NT2/D1 (cell line): ENCODE measurements around the gene MTOR.
A peak's percentile ranks its signal among the peaks of the same experiment; 100 is the strongest.

ENCODE experiments used
- DNase-seq: peaks from one replicate; pipeline ENCODE4 v3.0.0-alpha.2; 2011; ENCODE audit warnings: low read depth, low spot score
- H3K27me3 ChIP-seq: 2 replicates; pipeline ENCODE4 v1.6.0; 2011; ENCODE audit warnings: mild to moderate bottlenecking; ENCODE audit not compliant: insufficient read length, insufficient read depth
- H3K36me3 ChIP-seq: 2 replicates; pipeline ENCODE4 v1.6.1; 2011; ENCODE audit warnings: mild to moderate bottlenecking, low read length, mixed read lengths; ENCODE audit not compliant: insufficient read depth, insufficient read length
- H3K4me1 ChIP-seq: 2 replicates; pipeline ENCODE4 v1.5.1; 2011; ENCODE audit not compliant: insufficient read depth, insufficient read length
- H3K4me3 ChIP-seq: 2 replicates; pipeline ENCODE4 v1.5.1; 2011; ENCODE audit warnings: low read depth; ENCODE audit not compliant: insufficient read length
- H3K9ac ChIP-seq: 2 replicates; pipeline ENCODE4 v1.6.0; 2011; ENCODE audit warnings: low read depth; ENCODE audit not compliant: insufficient read length
- H3K9me3 ChIP-seq: 2 replicates; pipeline ENCODE4 v1.5.1; 2011; ENCODE audit warnings: mild to moderate bottlenecking, low read length; ENCODE audit not compliant: insufficient read depth
- SUZ12 ChIP-seq: IDR thresholded peaks from 2 replicates; pipeline ENCODE4 v1.6.1; 2011; ENCODE audit not compliant: insufficient read length, insufficient read depth; ENCODE audit errors: extremely low read depth
- YY1 ChIP-seq: IDR thresholded peaks from 2 replicates; pipeline ENCODE4 v1.6.1; 2011; ENCODE audit not compliant: insufficient read length, insufficient read depth
- ZNF274 ChIP-seq: IDR thresholded peaks from 2 replicates; pipeline ENCODE4 v1.6.1; 2011; ENCODE audit warnings: mild to moderate bottlenecking, low read depth, low read length

The MTOR gene

GRCh38 chr1:11152755-11153154, 109.6 kb downstream of the MTOR start:
- Histone ChIP-seq H3K4me3 (no peak overlapping the region), H3K9me3 (no peaks in the 10 kb centered on the region), H3K36me3 (peaks cover 56% of the 10 kb centered on the region), H3K27me3 (no peaks in the 10 kb centered on the region), H3K9ac (no peak overlapping the region), H3K4me1 (peaks cover 2% of the 10 kb centered on the region)
- TF ChIP-seq ZNF274 (no peak), YY1 (no peak), SUZ12 (no peak)
- DNase-seq, result no peak

- Histone ChIP-seq H3K9me3 (no peaks in the 10 kb centered on the region), H3K36me3 (peaks cover 51% of the 10 kb centered on the region), H3K4me3 (no peak overlapping the region), H3K4me1 (peaks cover 2% of the 10 kb centered on the region), H3K9ac (no peak overlapping the region), H3K27me3 (no peaks in the 10 kb centered on the region)
- peak; percentile 22 for DNase-seq
- TF ChIP-seq YY1 (no peak), ZNF274 (no peak), SUZ12 (no peak)
These were observed 110.3 kb downstream of the MTOR start for GRCh38 chr1:11151826-11152612.

GRCh38 chr1:11151114-11151513, 111.2 kb downstream of the MTOR start:
- peaks cover 2% of the 10 kb centered on the region for H3K4me1 ChIP-seq
- peaks cover 51% of the 10 kb centered on the region for H3K36me3 ChIP-seq
- H3K4me3 ChIP-seq, result no peak overlapping the region
- no peaks in the 10 kb centered on the region for H3K27me3 ChIP-seq
- no peak for DNase-seq
- H3K9me3 ChIP-seq, result no peaks in the 10 kb centered on the region
- TF ChIP-seq SUZ12 (no peak), YY1 (no peak), ZNF274 (no peak)
- H3K9ac ChIP-seq, result no peak overlapping the region

DNA sequence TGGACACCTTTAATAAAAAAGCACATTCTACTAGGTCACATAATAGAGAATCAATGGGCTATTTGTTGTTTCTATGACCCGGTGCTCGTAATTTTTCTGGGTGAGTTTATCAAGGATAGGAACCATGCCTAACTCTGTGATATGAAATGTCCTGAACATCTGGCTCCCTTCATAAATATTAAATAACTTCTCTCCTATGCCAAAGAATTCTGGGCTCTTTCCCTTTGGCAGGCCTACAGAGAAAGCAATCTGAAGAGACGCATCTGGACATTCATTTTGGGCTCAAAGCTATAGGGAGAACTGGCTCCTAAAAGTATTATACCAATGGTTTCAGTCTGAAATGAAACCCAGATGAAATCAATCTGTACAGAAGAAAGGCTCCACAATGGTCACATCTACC, 112.0 kb downstream of the MTOR start:
- DNase-seq, result no peak
- H3K9ac ChIP-seq, result no peak overlapping the region
- TF ChIP-seq ZNF274 (no peak), YY1 (no peak), SUZ12 (no peak)
- H3K9me3 ChIP-seq, result no peaks in the 10 kb centered on the region
- H3K4me1 ChIP-seq, result peaks cover 2% of the 10 kb centered on the region
- H3K4me3 ChIP-seq, result no peak overlapping the region
- peaks cover 51% of the 10 kb centered on the region for H3K36me3 ChIP-seq
- H3K27me3 ChIP-seq, result no peaks in the 10 kb centered on the region

GRCh38 chr1:11147197-11147770, 115.1 kb downstream of the MTOR start:
- peak; percentile 11 for DNase-seq
- peaks cover 2% of the 10 kb centered on the region for H3K4me1 ChIP-seq
- H3K36me3 ChIP-seq, result peaks cover 71% of the 10 kb centered on the region
- H3K4me3 ChIP-seq, result no peak overlapping the region
- H3K27me3 ChIP-seq, result no peaks in the 10 kb centered on the region
- no peaks in the 10 kb centered on the region for H3K9me3 ChIP-seq
- TF ChIP-seq YY1, result no peak
- no peak overlapping the region for H3K9ac ChIP-seq

DNA sequence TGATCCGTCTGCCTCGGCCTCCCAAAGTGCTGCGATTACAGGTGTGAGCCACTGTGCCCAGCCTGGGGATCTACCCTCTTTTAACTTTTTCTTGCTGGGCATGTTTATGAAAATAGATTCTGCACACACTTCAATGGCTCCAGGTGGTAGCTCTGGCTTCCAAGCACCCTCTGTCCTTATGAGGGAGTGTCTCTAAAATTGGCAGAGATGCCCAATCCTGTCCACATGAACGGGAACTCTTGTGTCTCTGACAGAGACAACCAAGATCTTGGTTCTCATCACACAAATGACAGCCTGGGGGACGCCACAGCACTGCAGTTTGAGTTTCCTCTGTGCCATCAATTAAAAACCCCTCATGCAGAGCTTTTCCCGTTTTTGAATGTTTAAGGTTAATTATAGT, 116.6 kb downstream of the MTOR start:
- Histone ChIP-seq H3K9me3 (no peaks in the 10 kb centered on the region), H3K4me3 (no peak overlapping the region), H3K9ac (no peak overlapping the region), H3K36me3 (peaks cover 59% of the 10 kb centered on the region), H3K27me3 (no peaks in the 10 kb centered on the region), H3K4me1 (no peaks in the 10 kb centered on the region)
- TF ChIP-seq YY1, result no peak
- no peak for TF ChIP-seq SUZ12
- no peak for TF ChIP-seq ZNF274
- DNase-seq, result no peak

GRCh38 chr1:11144570-11145256, 117.6 kb downstream of the MTOR start:
- Histone ChIP-seq H3K4me1 (no peaks in the 10 kb centered on the region), H3K27me3 (no peaks in the 10 kb centered on the region), H3K36me3 (peaks cover 56% of the 10 kb centered on the region), H3K4me3 (no peak overlapping the region), H3K9me3 (no peaks in the 10 kb centered on the region), H3K9ac (no peak overlapping the region)
- TF ChIP-seq YY1 (no peak), SUZ12 (no peak), ZNF274 (no peak)
- no peak for DNase-seq
